HG03108 (cell line): ENCODE data around the gene PNPLA2.
A peak's percentile ranks its signal among the peaks of the same experiment; 100 is the strongest.

Source experiments
- ATAC-seq: cut with Tn5 transposase; IDR thresholded peaks from one replicate; pipeline ENCODE4 v1.9.1; 2021; ENCODE audit warnings: moderate library complexity; ENCODE audit not compliant: unreplicated experiment

Gene PNPLA2

GRCh38 chr11:818396-819128 is at the start of gene PNPLA2:
PNPLA2 (plus strand) TSS chr11:818914; CDS start chr11:819719, 805 bp downstream.
- ATAC-seq = no peak

DNA sequence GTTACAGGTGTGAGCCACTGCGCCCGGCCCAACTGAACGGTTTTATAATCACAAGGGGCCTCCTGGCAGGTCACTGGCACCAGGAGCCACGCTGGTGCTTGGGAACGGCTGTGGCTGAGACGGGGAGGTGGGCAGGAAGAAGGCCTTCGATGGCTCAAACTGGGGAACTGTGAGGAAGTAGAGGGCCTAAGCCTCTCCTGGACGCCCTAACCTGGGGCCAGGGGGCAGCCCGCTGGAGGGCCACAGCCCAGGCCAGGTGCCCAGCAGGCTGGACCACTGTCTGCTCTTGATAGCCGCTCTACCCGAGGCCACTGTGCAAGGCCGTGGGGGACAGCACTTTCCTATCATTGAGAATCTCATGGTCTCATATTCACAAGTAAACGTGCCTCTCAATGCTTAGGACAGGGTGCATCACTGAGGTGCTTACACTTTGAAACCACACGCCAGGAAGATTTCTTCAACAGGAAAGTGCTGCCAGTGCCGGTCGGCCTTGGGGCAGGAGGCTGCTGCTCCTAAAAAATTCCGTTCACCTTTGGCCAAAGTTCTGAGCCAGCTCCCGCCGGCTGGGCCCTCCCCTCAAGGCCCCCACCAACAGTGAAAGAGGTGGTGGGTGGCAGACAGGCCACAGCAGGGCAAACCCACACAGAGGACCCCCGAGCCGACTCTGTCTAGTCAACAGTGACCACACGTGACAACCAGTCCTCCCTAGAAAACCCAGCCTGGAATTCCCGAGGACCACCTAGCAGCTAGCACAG is 48.6 kb upstream of the PNPLA2 start:
- ATAC-seq = no peak

DNA sequence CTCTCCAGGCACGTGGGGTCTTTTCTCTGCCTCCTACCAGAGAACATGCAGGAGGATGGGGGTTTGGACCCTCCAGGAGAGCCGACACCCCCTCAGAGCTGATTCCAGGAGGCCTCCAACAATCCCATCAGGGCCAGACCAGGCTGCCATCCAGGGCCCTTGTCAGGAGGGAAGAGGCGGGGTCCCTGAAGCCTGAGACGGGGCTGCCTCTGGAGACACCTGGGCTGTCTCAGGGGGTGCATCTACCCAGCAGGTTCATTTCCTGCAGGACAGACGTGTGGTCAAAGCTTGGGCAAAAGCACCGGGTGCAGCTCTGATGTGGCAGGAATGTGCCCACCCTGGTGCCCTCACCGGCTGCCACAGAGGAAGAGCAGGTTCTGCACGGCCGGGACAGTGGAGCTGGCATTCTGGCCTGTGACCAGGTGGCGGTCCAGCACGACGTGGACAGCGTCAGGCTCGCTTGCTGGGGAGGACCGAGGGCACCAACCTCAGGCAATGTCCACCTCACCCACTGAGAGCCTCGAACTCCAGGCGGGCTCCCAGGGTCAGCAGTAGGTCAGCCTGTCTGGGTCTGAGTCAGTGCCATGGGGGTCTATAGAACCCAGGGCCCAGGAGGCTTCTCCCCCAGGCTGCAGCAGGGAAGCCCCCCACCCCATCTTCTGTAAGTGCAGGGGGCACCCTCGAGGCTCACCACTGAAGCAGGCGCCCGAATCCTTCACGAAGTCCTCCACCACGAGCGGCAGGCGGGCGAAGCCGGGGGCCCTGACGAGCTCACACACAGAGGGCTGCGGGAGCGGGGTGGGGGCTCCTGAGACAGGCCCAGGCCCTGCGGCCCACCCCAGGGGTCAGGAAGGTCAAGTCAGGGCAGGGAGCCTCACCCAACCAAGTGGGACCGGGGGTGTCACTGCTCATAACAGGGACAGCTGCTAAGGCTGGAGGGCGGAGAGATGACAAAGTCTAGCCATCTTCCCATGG is 47.8 kb upstream of the PNPLA2 start:
- ATAC-seq = no peak

DNA sequence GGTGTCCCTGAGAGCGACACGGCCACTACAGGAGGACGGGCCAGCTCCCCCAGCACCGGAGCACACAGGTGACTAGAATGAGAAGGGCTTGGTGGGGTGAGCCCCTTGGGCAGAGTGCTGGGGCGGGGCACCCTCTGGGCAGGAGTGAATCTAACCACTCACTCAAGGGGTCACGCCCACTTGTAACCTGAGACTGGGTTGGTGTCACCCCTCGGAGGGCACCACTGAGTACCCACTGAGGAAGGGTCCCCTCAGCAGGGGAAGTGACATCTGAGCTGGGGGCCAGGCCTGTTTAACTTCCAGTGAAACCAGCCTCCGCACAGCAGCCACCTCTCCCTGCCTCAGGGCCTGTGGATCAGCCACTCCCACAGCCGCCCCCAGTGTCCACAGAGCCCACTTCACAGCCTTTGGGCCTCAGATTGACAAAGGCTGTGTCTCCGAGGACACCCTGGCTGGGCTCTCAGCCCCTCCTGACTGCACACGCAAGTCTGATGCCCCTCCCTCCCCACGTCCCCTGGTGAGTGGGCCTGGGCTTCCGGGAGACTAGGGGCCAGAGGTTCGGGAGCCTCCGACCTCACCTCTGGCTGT is 47.0 kb upstream of the PNPLA2 start:
- ATAC-seq = no peak

DNA sequence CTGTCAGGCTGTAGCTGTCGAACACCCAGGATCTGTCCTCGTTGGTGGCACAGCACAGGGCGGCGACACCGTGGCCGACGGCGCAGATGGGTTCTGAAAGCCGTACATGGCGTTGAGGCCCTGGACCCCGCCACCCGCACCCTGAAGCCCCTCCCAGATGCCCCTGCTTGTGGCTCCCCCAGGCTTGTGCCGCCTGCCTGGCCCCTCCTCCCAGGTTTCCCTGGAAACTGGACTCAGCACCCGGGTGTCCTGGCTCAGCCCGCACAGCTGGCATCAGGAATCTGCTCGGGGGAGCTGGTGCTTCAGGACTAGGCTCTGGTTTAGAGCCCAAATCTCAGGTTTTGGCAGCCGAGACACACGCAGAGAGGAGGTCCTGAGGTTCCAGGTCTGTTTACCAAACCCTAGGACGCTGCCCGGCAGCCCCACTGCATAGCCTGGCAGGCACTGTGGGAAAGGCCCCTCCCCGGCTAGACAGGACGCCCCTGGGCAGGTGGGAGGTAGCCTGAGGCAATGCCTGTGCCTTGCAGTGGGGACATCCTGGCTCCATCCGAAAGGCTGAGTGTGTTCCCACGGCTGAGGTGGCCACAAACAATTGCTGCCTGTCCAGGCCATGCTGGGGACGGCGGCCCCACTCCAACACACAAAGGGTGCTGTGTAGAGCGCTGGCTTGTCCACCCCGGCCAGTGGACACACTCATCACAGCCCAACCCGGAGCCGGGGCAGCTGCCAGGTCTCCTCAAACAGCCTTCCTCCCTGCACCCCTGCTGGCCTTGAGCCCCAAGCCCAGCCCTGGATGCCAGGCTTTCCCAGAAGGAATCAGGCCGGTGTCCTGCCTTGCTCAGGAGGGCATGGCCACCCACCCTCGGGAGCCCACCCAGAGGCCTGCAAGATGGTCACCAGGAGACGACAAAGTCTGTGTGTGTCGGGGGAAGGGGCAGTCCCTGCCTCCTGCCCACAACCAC is 46.0 kb upstream of the PNPLA2 start:
- ATAC-seq = no peak

DNA sequence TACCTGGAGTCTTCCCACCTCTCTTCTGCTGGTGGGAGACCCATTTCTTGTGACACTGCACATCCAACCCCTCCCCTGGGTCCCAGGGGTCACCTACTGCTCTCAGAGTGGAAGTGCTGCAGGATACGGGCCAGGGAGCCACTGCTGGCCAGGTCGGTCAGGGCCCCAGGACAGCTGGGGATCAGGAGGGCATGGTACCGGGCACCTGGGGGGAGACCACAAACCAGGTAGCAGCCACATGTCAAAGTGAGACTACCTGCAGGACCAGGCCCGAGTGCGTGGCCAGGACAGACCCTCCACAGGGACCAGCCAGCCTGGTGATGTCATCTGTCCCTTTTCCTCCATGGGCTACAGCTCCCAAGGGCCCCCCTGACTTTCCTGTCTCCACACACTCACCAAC is 45.3 kb upstream of the PNPLA2 start:
- ATAC-seq = no peak

- no peak for ATAC-seq
Measured at GRCh38 chr11:773830-774229, 44.9 kb upstream of the PNPLA2 start.

- no peak for ATAC-seq
Measured at GRCh38 chr11:774873-775592, 43.7 kb upstream of the PNPLA2 start.

- ATAC-seq = no peak
Measured at GRCh38 chr11:776263-776560, 42.5 kb upstream of the PNPLA2 start.

- ATAC-seq = peak; percentile 21
Measured at GRCh38 chr11:776561-777287, 42.0 kb upstream of the PNPLA2 start.

DNA sequence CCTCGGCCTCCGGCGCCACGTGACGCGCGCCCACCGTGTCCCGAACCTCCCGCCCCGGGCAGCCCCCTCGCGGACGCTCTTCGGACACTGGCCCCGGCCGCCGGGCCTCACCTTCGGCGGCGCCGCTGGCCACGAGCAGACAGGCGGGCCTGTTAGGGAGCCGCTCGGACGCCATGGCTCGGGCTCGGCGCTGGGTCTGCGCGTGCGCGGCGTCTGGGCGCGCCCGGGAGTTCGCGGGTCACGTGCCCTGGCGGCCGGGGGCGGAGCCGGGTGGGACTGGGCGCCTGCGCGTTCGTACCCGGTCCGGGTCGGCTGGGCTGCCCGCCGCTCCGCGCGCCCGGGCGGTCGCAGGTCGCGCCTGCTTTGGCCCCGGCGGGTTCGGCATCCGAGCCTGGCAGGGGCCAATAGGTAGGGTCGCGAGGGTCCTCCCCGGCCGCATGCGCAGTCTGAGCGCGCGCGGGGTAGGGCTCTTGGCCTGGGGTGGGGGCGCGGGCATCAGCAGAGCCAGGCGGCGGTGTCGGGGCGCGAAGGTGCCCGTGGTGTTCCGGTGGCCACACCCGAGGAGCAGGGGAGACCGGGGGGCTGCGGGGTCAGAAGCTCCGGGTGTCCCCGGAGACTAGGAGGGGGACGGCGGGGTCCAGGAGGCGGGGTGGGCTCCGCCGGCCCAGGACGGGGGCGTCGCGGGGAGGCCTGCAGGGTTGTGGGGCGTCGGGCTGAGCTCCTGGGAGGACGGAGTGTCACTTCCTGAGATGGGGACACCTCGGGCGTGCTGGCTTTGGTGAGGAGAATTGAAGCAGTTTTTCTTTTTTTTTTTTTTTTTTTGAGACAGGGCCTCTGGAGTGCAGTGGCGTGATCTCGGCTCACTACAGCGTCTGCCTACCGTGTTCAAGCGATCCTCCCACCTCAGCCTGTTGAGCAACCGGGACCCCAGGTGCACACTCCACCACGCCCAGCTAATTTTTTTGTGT is 41.1 kb upstream of the PNPLA2 start, which contains the start of gene GATD1:
TSS of gene GATD1 (minus strand) at position 200 of the 968 bp plus-strand sequence. CDS start at position 175, 25 bp downstream.
- peak; percentile 78 for ATAC-seq

DNA sequence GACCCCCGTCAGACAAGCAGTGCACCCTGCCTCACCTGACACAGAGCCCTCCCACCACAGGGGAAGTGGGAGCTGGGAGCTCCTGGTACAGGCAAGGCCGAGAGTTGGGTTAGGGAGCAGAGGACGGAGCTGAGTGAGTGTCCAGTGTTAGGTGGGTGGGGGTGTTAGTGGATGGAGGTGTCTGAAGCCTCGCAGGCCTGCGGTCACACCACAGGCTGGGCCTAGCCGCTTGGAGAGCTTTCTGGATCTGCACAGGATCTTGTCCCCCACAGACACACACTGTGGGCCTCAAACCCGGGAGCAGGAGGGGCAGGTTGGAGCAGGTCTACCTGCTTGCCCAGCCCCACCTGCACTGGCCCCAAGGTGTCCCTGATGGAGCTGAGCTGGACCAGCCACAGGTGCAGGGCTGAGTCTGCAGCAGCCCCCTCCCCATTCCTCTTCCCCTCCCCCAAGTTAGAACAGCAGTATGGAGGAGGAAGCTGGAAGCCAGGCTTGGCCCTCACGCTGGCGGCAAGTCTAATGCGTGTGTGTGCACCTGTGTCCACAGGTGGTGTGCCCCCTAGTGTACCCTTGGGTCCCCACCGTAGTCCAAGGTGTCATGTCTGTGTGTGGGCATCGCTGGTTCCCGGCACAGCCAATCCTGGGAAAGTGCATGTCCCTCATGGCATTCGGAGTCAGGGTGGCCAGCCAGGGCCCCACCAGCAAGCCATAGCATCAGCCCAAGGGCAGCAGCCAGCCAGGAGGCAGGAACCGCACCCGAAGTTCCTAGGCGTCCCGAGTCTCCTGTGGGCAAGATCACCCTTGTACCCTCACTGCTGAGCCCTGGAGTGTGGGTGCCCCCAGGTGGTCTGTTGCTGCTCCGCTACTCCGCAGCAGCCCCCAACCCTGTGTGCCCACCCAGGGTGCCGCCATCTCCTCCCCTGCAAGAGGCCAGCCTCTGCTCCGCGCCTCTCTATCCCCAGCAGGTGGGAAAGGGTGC is 39.4 kb upstream of the PNPLA2 start:
- no peak for ATAC-seq

DNA sequence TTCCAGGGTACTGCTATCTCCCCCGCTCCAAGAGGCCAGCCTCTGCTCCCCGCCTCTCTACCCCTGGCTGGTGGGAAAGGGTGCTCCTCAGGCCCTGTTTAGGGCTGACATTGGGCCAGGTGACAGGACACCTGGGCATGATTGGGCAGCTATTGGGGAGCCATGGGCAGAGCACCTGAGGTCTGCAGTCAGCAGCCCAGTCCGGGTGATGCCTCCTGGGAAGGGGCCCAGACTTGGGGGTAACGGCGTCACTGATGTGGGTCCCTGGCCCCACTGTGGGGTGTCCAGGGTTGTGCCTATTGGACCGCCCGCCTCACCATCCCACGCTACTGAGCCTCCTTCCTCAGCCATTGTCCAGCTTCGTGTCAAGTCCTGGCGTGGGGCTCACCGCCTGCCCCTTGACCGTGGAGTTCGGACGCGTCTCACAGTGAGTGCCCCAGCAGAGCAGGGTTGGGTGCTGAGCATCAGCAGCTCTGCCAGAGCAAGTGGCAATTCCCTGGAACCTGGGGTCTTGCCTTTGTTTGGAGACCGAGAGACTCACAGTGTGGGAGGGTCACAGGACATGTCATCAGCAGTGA is 38.7 kb upstream of the PNPLA2 start:
- no peak for ATAC-seq

GRCh38 chr11:782264-783174 is 36.2 kb upstream of the PNPLA2 start:
- no peak for ATAC-seq

GRCh38 chr11:783581-784015 is 35.1 kb upstream of the PNPLA2 start:
- ATAC-seq = no peak
